ENCODE measurements around the gene SLC22A23. TPM values are rescaled to one million over a fixed set of nuclear protein-coding genes. Genes with fewer than 3 reads are reported as not detected.
A peak's percentile ranks its signal among the peaks of the same experiment; 100 is the strongest.

Gene SLC22A23
- total RNA-seq, 1 donor from 2014 or later = 14.6 TPM

DNA sequence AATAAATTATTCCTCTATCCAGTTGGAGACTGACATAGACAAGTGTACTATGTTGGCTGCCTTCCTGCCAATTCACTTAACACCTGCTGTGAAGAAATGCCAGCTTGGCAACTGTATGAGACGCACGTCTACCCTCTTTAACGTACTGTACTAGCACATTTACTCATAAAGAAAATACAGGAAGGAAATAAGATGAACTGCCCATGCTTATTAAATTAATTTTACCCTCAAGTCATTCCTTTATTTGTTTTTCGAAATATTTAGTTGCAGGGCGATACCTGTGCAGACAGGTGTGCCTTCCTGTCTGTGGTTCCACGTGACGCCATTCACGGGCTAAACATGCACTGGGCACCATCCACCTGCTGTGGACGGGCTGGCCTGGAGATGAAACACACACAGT is 146.1 kb downstream of the SLC22A23 start:
- peaks cover 3% of the 10 kb centered on the region for H3K9me3 Mint-ChIP-seq
- no peak for DNase-seq (ENCODE audit: low read depth, low spot score)
- TF ChIP-seq, protein P1, sequence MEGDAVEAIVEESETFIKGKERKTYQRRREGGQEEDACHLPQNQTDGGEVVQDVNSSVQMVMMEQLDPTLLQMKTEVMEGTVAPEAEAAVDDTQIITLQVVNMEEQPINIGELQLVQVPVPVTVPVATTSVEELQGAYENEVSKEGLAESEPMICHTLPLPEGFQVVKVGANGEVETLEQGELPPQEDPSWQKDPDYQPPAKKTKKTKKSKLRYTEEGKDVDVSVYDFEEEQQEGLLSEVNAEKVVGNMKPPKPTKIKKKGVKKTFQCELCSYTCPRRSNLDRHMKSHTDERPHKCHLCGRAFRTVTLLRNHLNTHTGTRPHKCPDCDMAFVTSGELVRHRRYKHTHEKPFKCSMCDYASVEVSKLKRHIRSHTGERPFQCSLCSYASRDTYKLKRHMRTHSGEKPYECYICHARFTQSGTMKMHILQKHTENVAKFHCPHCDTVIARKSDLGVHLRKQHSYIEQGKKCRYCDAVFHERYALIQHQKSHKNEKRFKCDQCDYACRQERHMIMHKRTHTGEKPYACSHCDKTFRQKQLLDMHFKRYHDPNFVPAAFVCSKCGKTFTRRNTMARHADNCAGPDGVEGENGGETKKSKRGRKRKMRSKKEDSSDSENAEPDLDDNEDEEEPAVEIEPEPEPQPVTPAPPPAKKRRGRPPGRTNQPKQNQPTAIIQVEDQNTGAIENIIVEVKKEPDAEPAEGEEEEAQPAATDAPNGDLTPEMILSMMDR (conservative IDR thresholded peaks at IDR 0.05) = no peak
- no peak overlapping the region for H3K4me3 Mint-ChIP-seq
- no peaks in the 10 kb centered on the region for H3K27me3 Mint-ChIP-seq (ENCODE audit: low read depth)
- H3K27ac Mint-ChIP-seq (ENCODE audit: unreplicated experiment) = no peak overlapping the region
- peaks cover 9% of the 10 kb centered on the region for H3K4me1 Mint-ChIP-seq
- H3K36me3 Mint-ChIP-seq (ENCODE audit: low read depth) = peaks cover 2% of the 10 kb centered on the region

DNA sequence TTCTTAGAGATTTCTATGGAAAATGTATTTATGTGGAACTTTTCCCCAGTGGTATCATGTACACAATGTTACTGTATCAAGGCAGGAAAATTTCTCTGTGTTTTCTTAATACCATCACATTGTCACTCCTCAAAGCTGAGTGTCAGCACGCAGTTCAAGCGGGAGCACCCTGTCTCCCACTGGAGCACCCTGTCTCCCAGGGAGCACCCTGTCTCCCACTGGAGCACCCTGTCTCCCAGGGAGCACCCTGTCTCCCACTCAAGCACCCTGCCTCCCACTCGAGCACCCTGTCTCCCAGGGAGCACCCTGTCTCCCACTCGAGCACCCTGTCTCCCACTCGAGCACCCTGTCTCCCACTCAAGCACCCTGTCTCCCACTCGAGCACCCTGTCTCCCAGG is 146.8 kb downstream of the SLC22A23 start:
- no peak overlapping the region for H3K4me3 Mint-ChIP-seq
- H3K36me3 Mint-ChIP-seq (ENCODE audit: low read depth) = peaks cover 6% of the 10 kb centered on the region
- TF ChIP-seq, protein P1 (conservative IDR thresholded peaks at IDR 0.05) = no peak
- peaks cover 6% of the 10 kb centered on the region for H3K9me3 Mint-ChIP-seq
- DNase-seq (ENCODE audit: low read depth, low spot score) = no peak
- peaks cover 9% of the 10 kb centered on the region for H3K4me1 Mint-ChIP-seq
- H3K27me3 Mint-ChIP-seq (ENCODE audit: low read depth) = no peaks in the 10 kb centered on the region
- no peak overlapping the region for H3K27ac Mint-ChIP-seq (ENCODE audit: unreplicated experiment)

DNA sequence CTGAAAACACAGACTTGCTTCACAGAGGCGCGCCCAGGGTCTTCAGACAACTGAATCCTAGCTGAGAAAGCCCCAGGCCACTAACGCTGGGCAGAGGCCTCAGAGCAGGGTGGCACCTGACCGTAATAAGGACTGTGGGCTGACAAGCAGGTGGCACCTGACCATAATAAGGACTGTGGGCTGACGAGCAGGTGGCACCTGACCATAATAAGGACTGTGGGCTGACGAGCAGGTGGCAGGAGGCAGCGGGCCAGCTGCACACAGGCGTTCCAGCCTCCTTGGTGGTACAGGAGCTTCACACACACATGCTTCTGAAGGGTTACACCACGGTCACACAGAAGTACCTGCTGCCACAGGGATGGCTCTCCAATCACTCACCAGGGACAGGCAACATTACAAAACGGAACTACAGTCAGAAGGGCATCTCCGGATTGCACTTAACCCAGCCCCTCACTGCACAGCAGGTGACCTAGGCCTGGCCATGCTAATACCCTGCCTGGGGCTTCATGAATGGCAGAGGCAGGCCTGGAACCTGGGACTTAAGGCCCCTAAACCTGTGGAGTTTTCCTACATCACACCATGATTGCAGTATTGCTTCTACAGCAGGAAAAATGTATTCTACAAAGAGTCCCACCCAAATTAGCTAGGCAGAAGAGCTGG is 147.3 kb downstream of the SLC22A23 start:
- Mint-ChIP-seq H3K9me3 (peaks cover 6% of the 10 kb centered on the region), H3K27ac (ENCODE audit: unreplicated experiment) (peak overlapping the region; percentile 57), H3K4me1 (peaks cover 9% of the 10 kb centered on the region), H3K4me3 (no peak overlapping the region), H3K27me3 (ENCODE audit: low read depth) (no peaks in the 10 kb centered on the region), H3K36me3 (ENCODE audit: low read depth) (peaks cover 6% of the 10 kb centered on the region)
- TF ChIP-seq, protein P1 (conservative IDR thresholded peaks at IDR 0.05) = no peak
- no peak for DNase-seq (ENCODE audit: low read depth, low spot score)

DNA sequence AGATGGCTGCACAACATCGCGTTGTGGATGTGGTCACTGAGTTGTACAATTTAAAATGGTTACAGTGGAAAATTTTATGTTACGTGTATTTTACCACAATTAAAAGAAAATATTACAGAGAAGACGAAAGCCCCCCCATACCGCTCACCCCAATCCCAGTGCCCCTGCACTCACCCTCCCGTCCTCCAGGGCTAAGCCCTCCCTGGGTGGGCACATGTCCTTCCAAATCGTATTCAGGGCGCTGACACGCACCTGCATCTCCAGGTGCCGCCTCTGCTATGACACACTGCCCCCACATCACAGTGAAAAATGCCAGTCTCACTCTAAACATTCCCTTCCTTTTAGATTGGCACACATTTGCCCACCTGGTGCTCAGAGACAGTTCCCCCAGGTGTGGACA is 148.7 kb downstream of the SLC22A23 start:
- Mint-ChIP-seq H3K27me3 (ENCODE audit: low read depth) (no peaks in the 10 kb centered on the region), H3K27ac (ENCODE audit: unreplicated experiment) (no peak overlapping the region), H3K9me3 (peaks cover 8% of the 10 kb centered on the region), H3K4me3 (no peak overlapping the region), H3K4me1 (peaks cover 4% of the 10 kb centered on the region), H3K36me3 (ENCODE audit: low read depth) (peaks cover 6% of the 10 kb centered on the region)
- no peak for DNase-seq (ENCODE audit: low read depth, low spot score)
- TF ChIP-seq, protein P1 (conservative IDR thresholded peaks at IDR 0.05) = no peak

DNA sequence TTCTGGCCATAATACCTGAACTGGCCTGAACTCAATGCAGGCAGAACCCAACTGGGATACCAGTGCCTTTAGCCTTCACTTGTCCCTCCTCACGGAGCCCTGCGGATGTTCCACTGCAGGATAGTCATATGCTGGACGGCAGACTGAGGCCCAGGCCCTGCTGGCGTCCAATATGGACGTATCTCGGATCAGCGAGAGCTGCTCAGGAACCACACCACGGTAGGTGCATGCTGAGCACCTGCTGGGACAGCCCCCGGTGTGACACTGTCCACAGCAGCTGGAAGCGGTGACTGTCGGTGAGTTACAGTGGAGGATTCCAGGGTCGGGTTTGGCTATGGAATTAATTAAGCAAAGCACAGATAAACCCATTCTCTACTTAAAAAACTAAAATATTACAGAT is 149.4 kb downstream of the SLC22A23 start:
- H3K27ac Mint-ChIP-seq (ENCODE audit: unreplicated experiment) = no peak overlapping the region
- H3K27me3 Mint-ChIP-seq (ENCODE audit: low read depth) = no peaks in the 10 kb centered on the region
- TF ChIP-seq, protein P1 (conservative IDR thresholded peaks at IDR 0.05) = no peak
- H3K4me3 Mint-ChIP-seq = no peak overlapping the region
- no peak for DNase-seq (ENCODE audit: low read depth, low spot score)
- H3K4me1 Mint-ChIP-seq = no peaks in the 10 kb centered on the region
- peaks cover 12% of the 10 kb centered on the region for H3K9me3 Mint-ChIP-seq
- H3K36me3 Mint-ChIP-seq (ENCODE audit: low read depth) = peaks cover 6% of the 10 kb centered on the region
